Prostate gland (tissue), 2 donors: ENCODE results near the gene ATP8B3. TPM values are rescaled to one million over a fixed set of nuclear protein-coding genes. Genes with fewer than 3 reads are reported as not detected.

Experiments
- DNase-seq: peaks from one replicate; pipeline ENCODE4 v3.0.0-alpha.2; 2019; ENCODE audit warnings: low spot score
- H3K27ac ChIP-seq, 2 donors: fragments of 200-600 bp; sonication (generic); 2 replicates each; pipeline ENCODE4 v1.5.1; 2017 to 2019
- H3K27me3 ChIP-seq: fragments of 200-600 bp; sonication (generic); replicated peaks from 2 replicates; pipeline ENCODE4 v1.5.1; 2019; ENCODE audit not compliant: insufficient read depth
- H3K36me3 ChIP-seq, 2 donors: fragments of 200-600 bp; sonication (generic); 1 replicate in 1 of 2; 2 replicates in 1 of 2; pipeline versions ENCODE4 v1.5.1 to v1.8.1; 2017 to 2019
- H3K4me1 ChIP-seq: fragments of 200-600 bp; sonication (generic); replicated peaks from 2 replicates; pipeline ENCODE4 v1.5.1; 2019
- H3K4me3 ChIP-seq, 2 donors: fragments of 200-600 bp; sonication (generic); 2 replicates each; pipeline ENCODE4 v1.5.1; 2017 to 2019
- H3K9me3 ChIP-seq: fragments of 200-600 bp; sonication (generic); 2 replicates; pipeline ENCODE4 v1.5.1; 2017
- CTCF ChIP-seq, 4 experiments: fragments of 200-600 bp in 2 of 4; fragments of 450-650 bp in 2 of 4; sonication (generic) in 2 of 4; IDR thresholded peaks; 1 replicate in 3 of 4; 2 replicates in 1 of 4; pipeline ENCODE4 v1.5.1; 2016 to 2019; ENCODE audit warnings: antibody characterized with exemption in 4 of 4, mild to moderate bottlenecking in 2 of 4, moderate library complexity in 2 of 4
- POLR2A ChIP-seq: fragments of 450-650 bp; IDR thresholded peaks from one replicate; pipeline ENCODE4 v1.6.1; 2016; ENCODE audit warnings: antibody characterized with exemption, mild to moderate bottlenecking
- POLR2AphosphoS5 ChIP-seq: sonication (generic); formaldehyde crosslinking; IDR thresholded peaks from one replicate; pipeline ENCODE4 v1.6.1; 2017; ENCODE audit warnings: antibody characterized with exemption
- WGBS: methylation state at CpG from one replicate; pipeline ENCODE4 v1.1.5; 2018; 5-methylcytosine and 5-hydroxymethylcytosine counted together
- intact Hi-C: fragments of 100-400 bp; cut with DNase I; formaldehyde crosslinking; loops from one replicate; pipeline ENCODE4 v1.14.2; 2022
- total RNA-seq, 2 donors: library from RNA; depleted of rRNA; stranded (reverse); fragments of >200 nt; gene quantifications; one replicate each; pipeline ENCODE4 v1.1.0, GENCODE V29; 2016

The ATP8B3 gene
- total RNA-seq, 2 donors from 2014 or later: 0.18 to 4.7 TPM

- DNase-seq: no peak
- Histone ChIP-seq H3K36me3 (no peaks in the 10 kb centered on the region), H3K4me3 (no peak overlapping the region), H3K4me1 (peaks cover 8% of the 10 kb centered on the region), H3K9me3 (no peaks in the 10 kb centered on the region), H3K27ac (no peak overlapping the region), H3K27me3 (no peaks in the 10 kb centered on the region)
- TF ChIP-seq CTCF (IDR thresholded peaks at IDR 0.05) (no peak), POLR2AphosphoS5 (no peak), POLR2A (no peak)
- intact Hi-C loops: no loop called here
- WGBS: 53% methylated on average over 12 of the region's 18 CpGs
Observed at GRCh38 chr19:1809678-1810077, 2.4 kb downstream of the ATP8B3 start.

- Histone ChIP-seq H3K4me3 (no peak overlapping the region), H3K4me1 (peaks cover 8% of the 10 kb centered on the region), H3K27me3 (no peaks in the 10 kb centered on the region), H3K36me3 (no peaks in the 10 kb centered on the region), H3K9me3 (no peaks in the 10 kb centered on the region), H3K27ac (no peak overlapping the region)
- no peak for DNase-seq
- WGBS: 80% methylated on average over 2 of the region's 2 CpGs
- TF ChIP-seq POLR2A: no peak
- intact Hi-C loops: no loop called here
Observed at GRCh38 chr19:1808395-1808731, 3.7 kb downstream of the ATP8B3 start.

- intact Hi-C loops: no loop called here
- no peak for TF ChIP-seq POLR2A
- TF ChIP-seq CTCF (IDR thresholded peaks at IDR 0.05): no peak
- no peak for TF ChIP-seq POLR2AphosphoS5
- 55% methylated on average over 30 of the region's 30 CpGs for WGBS
- no peak for DNase-seq
- no peaks in the 10 kb centered on the region for H3K27me3 ChIP-seq
- peaks cover 6% of the 10 kb centered on the region for H3K4me1 ChIP-seq
- H3K36me3 ChIP-seq: no peaks in the 10 kb centered on the region
- no peak overlapping the region for H3K4me3 ChIP-seq
- no peaks in the 10 kb centered on the region for H3K9me3 ChIP-seq
- H3K27ac ChIP-seq: no peak overlapping the region
Observed at GRCh38 chr19:1807695-1808394, 4.2 kb downstream of the ATP8B3 start.

- Histone ChIP-seq H3K4me1 (peaks cover 6% of the 10 kb centered on the region), H3K9me3 (no peaks in the 10 kb centered on the region), H3K36me3 (no peaks in the 10 kb centered on the region), H3K27me3 (no peaks in the 10 kb centered on the region), H3K27ac (no peak overlapping the region), H3K4me3 (no peak overlapping the region)
- no peak for DNase-seq
- TF ChIP-seq CTCF (IDR thresholded peaks at IDR 0.05) (no peak), POLR2AphosphoS5 (no peak), POLR2A (no peak)
- 63% methylated on average over 27 of the region's 28 CpGs for WGBS
- intact Hi-C loops: no loop called here
Observed at GRCh38 chr19:1807030-1807694, 4.9 kb downstream of the ATP8B3 start.

GRCh38 chr19:1806184-1807029, 5.7 kb downstream of the ATP8B3 start:
- H3K27me3 ChIP-seq: no peaks in the 10 kb centered on the region
- TF ChIP-seq POLR2AphosphoS5: no peak
- TF ChIP-seq POLR2A: no peak
- no peak for TF ChIP-seq CTCF (IDR thresholded peaks at IDR 0.05)
- no peaks in the 10 kb centered on the region for H3K4me1 ChIP-seq
- H3K27ac ChIP-seq: no peak overlapping the region
- H3K36me3 ChIP-seq: no peaks in the 10 kb centered on the region
- no peak overlapping the region for H3K4me3 ChIP-seq
- intact Hi-C loops: no loop called here
- WGBS: 85% methylated on average over 45 of the region's 45 CpGs
- no peak for DNase-seq
- no peaks in the 10 kb centered on the region for H3K9me3 ChIP-seq
